ENCODE results near the gene CDKN2D. TPM values are rescaled to one million over a fixed set of nuclear protein-coding genes. Genes with fewer than 3 reads are reported as not detected.

CDKN2D gene
- total and polyA plus RNA-seq, 4 donors, result 11.8 to 23.0 (median 18.5) TPM

DNA sequence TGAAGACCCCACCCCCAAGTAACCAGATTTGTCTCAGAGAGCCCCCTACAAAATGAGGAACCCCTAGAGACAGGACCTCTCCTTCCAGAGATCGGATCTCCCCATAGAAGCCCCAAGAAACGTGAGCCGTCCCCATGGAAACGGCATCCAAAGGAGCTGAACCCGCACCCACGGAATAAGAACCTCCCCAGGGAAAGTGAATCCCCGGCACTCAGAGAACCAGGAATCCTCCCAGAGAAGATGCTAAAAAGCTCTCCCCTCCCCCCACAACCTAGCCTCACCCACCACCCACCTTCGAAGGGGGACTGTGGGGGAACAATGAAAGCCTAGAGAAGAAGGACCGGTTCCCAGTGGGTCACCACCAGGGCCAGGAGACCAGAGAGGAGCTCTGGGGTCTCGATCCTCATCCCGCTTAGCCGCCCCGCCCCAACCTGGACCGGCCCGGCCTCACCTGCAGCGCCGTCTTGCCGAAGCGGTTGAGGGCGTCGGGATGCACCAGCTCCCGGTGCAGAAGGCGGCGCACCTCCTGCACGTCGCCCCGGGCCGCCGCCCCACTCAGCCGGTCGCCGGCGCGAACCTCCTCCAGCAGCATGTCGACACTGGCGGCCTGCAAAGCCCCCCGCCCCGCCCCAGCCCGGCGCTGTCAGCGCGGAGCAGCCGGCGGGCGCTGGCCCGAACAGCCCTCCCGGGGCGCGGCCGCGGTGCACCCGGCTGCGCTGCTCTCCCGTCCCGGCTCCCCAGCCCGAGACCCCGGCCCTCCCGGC is 535 bp downstream of the CDKN2D start:
- no peak for DNase-seq

DNA sequence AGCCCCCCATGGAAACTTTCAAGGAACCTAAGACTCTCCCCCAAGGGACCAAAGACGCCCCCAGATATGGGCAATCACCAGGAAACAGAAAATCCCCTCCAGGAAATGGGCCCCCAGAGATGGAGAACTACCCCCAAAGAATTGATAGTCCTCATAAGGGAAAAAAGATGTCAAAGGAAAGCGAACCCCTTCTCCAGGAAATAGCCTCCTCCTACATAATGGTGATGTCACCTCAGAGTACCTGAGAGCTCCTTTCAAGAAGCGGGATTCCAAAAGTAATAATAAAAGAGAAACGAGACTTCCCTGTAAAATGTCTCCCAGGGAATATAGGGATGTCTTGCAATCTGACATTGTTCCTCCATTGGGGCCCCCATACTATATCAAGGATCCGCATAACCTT is 1.1 kb downstream of the CDKN2D start:
- Histone ChIP-seq H3K9me3 (ENCODE audit: control insufficient read depth, low read length) (no peaks in the 10 kb centered on the region), H3K36me3 (ENCODE audit: control insufficient read depth in 1 of 2, insufficient read depth in 2 of 2, low read length in 1 of 2) (no peaks in the 10 kb centered on the region), H3K27ac (ENCODE audit: low read depth in 1 of 2, low read length in 2 of 2) (no peak overlapping the region), H3K4me1 (ENCODE audit: control insufficient read depth in 1 of 2, insufficient read depth in 2 of 2, low read length in 2 of 2) (no peaks in the 10 kb centered on the region), H3K27me3 (ENCODE audit: control insufficient read depth in 1 of 2, insufficient read depth in 2 of 2, low read length in 1 of 2) (no peaks in the 10 kb centered on the region), H3K4me3 (ENCODE audit: low read length in 2 of 2) (no peak overlapping the region)
- ATAC-seq (ENCODE audit: low FRiP score), result no peak
- DNase-seq, result no peak
- 55 to 62% methylated on average over 5 of the region's 5 CpGs for WGBS, 2 donors
- intact Hi-C loops (cut with DNase I), result loop anchor here in 1 of 2 donors (5.0 kb wide), 2 partner anchors 65 to 90 kb away; partner anchors contain the start of gene KEAP1

More for the DNA sequence above, 535 bp downstream of the CDKN2D start:
- H3K9me3 ChIP-seq (ENCODE audit: control insufficient read depth, low read length), result no peaks in the 10 kb centered on the region
- peak overlapping the region; percentile 75 to 88 for H3K4me3 ChIP-seq (ENCODE audit: low read length in 2 of 2)
- H3K27me3 ChIP-seq (ENCODE audit: control insufficient read depth in 1 of 2, insufficient read depth in 2 of 2, low read length in 1 of 2), result no peaks in the 10 kb centered on the region
- ATAC-seq (ENCODE audit: low FRiP score), result no peak
- WGBS, 2 donors, result 1 to 2% methylated on average over 54 to 58 of the region's 58 CpGs
- no peaks in the 10 kb centered on the region for H3K4me1 ChIP-seq (ENCODE audit: control insufficient read depth in 1 of 2, insufficient read depth in 2 of 2, low read length in 2 of 2)
- intact Hi-C loops (cut with DNase I), result loop anchor here in 1 of 2 donors (5.0 kb wide), 2 partner anchors 66 to 91 kb away; partner anchors contain the start of gene KEAP1
- peak overlapping the region in 1 of 2 donors; percentile 38 for H3K27ac ChIP-seq (ENCODE audit: low read depth in 1 of 2, low read length in 2 of 2)
- no peaks in the 10 kb centered on the region for H3K36me3 ChIP-seq (ENCODE audit: control insufficient read depth in 1 of 2, insufficient read depth in 2 of 2, low read length in 1 of 2)

GRCh38 chr19:10566658-10567410 is 1.9 kb downstream of the CDKN2D start:
- ATAC-seq (ENCODE audit: low FRiP score) (no peak), DNase-seq (peak in 1 of 2 donors; percentile 64)
- intact Hi-C loops (cut with DNase I), result loop anchor here in 1 of 2 donors (5.0 kb wide), 2 partner anchors 65 to 90 kb away; partner anchors contain the start of gene KEAP1
- H3K36me3 ChIP-seq (ENCODE audit: control insufficient read depth in 1 of 2, insufficient read depth in 2 of 2, low read length in 1 of 2), result no peaks in the 10 kb centered on the region
- 62 to 63% methylated on average over 19 of the region's 19 CpGs for WGBS, 2 donors
- no peaks in the 10 kb centered on the region for H3K27me3 ChIP-seq (ENCODE audit: control insufficient read depth in 1 of 2, insufficient read depth in 2 of 2, low read length in 1 of 2)
- H3K4me1 ChIP-seq (ENCODE audit: control insufficient read depth in 1 of 2, insufficient read depth in 2 of 2, low read length in 2 of 2), result no peaks in the 10 kb centered on the region
- H3K27ac ChIP-seq (ENCODE audit: low read depth in 1 of 2, low read length in 2 of 2), result peak overlapping the region in 1 of 2 donors; percentile 41
- H3K4me3 ChIP-seq (ENCODE audit: low read length in 2 of 2), result no peak overlapping the region
- no peaks in the 10 kb centered on the region for H3K9me3 ChIP-seq (ENCODE audit: control insufficient read depth, low read length)

DNA sequence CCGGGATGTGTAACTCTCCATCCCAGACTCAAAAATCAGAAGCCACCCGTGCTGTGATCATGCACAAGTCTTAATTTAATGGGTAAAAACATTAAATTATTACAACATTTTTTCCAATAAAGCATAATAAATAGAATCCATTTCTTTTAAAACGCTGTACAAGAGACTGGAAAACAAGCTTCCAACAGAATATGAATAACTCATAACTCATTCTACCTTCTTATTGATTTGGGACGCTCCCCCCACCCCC is 2.4 kb downstream of the CDKN2D start:
- no peak for ATAC-seq (ENCODE audit: low FRiP score)
- 3 to 6% methylated on average over 4 of the region's 4 CpGs for WGBS, 2 donors

DNA sequence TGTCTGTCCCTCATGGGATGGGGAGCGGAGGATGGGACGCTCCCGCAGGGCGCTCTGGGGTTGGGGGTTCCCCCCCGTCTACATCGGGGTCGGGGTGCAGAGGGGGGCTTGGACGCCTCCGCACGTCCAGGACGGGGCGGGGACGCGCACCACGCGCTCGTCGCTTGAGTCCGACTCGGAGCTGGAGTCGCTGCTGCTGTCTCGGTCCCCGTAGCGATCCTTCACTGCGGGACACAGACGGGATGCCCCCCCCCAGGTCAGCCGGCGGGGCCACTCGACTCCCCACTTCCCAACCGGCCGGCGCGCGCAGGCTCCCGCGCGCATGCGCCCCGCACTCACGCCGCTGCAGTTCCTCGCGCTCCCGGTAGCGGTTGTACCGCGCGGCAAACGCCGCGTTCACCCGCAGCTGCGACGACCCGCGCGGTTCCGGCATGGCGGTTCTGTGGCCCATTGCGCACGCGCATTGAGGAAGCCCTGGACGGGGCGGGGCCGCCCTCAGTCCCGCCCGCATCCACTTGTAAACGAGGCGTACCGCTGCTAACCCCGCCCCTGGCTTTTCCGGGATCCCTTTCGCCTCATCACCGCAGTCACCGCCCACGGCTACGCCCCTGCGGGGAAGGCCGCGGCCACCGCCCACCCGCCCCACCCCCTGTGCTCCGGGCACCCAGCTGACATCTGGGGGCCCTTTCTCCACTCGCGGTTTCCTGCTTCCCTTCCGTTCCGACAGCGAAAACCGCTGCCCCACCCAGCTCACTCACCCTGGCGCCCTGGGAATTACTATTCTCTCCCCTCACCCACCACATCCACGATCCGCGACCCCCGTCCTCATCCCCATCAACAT is 3.0 kb downstream of the CDKN2D start, which contains the start of gene KRI1:
KRI1 (minus strand) TSS at position 444 of the 841 bp plus-strand sequence; CDS start at position 433, 11 bp downstream.
- Histone ChIP-seq H3K36me3 (ENCODE audit: control insufficient read depth in 1 of 2, insufficient read depth in 2 of 2, low read length in 1 of 2) (no peaks in the 10 kb centered on the region), H3K4me3 (ENCODE audit: low read length in 2 of 2) (peak within 1 kb of the TSS; percentile 51 to 59), H3K27me3 (ENCODE audit: control insufficient read depth in 1 of 2, insufficient read depth in 2 of 2, low read length in 1 of 2) (no peaks in the 10 kb centered on the region), H3K9me3 (ENCODE audit: control insufficient read depth, low read length) (no peaks in the 10 kb centered on the region), H3K27ac (ENCODE audit: low read depth in 1 of 2, low read length in 2 of 2) (peak within 1 kb of the TSS in 1 of 2 donors; percentile 54), H3K4me1 (ENCODE audit: control insufficient read depth in 1 of 2, insufficient read depth in 2 of 2, low read length in 2 of 2) (no peaks in the 10 kb centered on the region)
- 0% methylated on average over 84 to 94 of the region's 94 CpGs for WGBS, 2 donors
- ATAC-seq (ENCODE audit: low FRiP score), result peak; percentile 91
- intact Hi-C loops (cut with DNase I), result loop anchor here in 1 of 2 donors (5.0 kb wide), 2 partner anchors 63 to 88 kb away; partner anchors contain the start of gene KEAP1
- peak; percentile 99 to 100 for DNase-seq

More for the DNA sequence above, 2.4 kb downstream of the CDKN2D start:
- intact Hi-C loops (cut with DNase I), result loop anchor here in 1 of 2 donors (5.0 kb wide), 2 partner anchors 64 to 89 kb away; partner anchors contain the start of gene KEAP1
- DNase-seq, result no peak
- no peaks in the 10 kb centered on the region for H3K4me1 ChIP-seq (ENCODE audit: control insufficient read depth in 1 of 2, insufficient read depth in 2 of 2, low read length in 2 of 2)
- no peaks in the 10 kb centered on the region for H3K36me3 ChIP-seq (ENCODE audit: control insufficient read depth in 1 of 2, insufficient read depth in 2 of 2, low read length in 1 of 2)
- peak overlapping the region in 1 of 2 donors; percentile 54 for H3K27ac ChIP-seq (ENCODE audit: low read depth in 1 of 2, low read length in 2 of 2)
- no peaks in the 10 kb centered on the region for H3K9me3 ChIP-seq (ENCODE audit: control insufficient read depth, low read length)
- no peaks in the 10 kb centered on the region for H3K27me3 ChIP-seq (ENCODE audit: control insufficient read depth in 1 of 2, insufficient read depth in 2 of 2, low read length in 1 of 2)
- H3K4me3 ChIP-seq (ENCODE audit: low read length in 2 of 2), result no peak overlapping the region

DNA sequence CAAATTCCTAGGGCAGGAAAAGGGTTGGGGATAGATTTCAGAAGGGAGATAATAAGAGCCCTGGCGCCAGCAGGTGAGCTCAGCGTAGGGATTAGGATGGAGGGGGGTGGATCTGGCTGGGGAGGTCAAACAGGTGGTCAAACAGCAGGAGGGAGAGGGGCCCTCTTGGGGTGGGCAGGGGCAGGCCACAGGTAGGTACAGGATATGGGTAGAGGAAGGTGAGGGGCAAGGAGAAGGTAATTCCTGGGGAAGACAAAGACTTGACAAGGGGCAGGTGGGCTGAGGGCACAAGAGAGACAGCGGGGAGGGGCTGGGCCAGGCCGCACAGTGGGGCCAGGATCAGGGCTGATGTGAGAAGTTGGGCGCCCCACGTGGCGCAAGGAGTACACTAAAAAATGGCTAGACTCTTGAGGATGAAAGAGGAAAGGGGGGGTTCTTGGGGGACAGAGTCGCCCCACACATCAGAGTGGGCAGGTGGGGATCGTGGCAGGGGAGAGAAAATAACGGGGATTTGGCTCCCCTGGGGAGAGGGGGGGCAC is 3.7 kb downstream of the CDKN2D start:
- WGBS, 2 donors, result 26 to 27% methylated on average over 9 to 10 of the region's 10 CpGs
- ATAC-seq (ENCODE audit: low FRiP score) (no peak), DNase-seq (no peak)
- intact Hi-C loops (cut with DNase I), result loop anchor here in 1 of 2 donors (5.0 kb wide), 2 partner anchors 63 to 88 kb away; partner anchors contain the start of gene KEAP1
- Histone ChIP-seq H3K27ac (ENCODE audit: low read depth in 1 of 2, low read length in 2 of 2) (peak overlapping the region in 1 of 2 donors; percentile 38), H3K9me3 (ENCODE audit: control insufficient read depth, low read length) (no peaks in the 10 kb centered on the region), H3K4me3 (ENCODE audit: low read length in 2 of 2) (peak overlapping the region; percentile 51 to 59), H3K36me3 (ENCODE audit: control insufficient read depth in 1 of 2, insufficient read depth in 2 of 2, low read length in 1 of 2) (no peaks in the 10 kb centered on the region), H3K4me1 (ENCODE audit: control insufficient read depth in 1 of 2, insufficient read depth in 2 of 2, low read length in 2 of 2) (no peaks in the 10 kb centered on the region), H3K27me3 (ENCODE audit: control insufficient read depth in 1 of 2, insufficient read depth in 2 of 2, low read length in 1 of 2) (no peaks in the 10 kb centered on the region)

- Histone ChIP-seq H3K9me3 (ENCODE audit: control insufficient read depth, low read length) (no peaks in the 10 kb centered on the region), H3K27ac (ENCODE audit: low read depth in 1 of 2, low read length in 2 of 2) (no peak overlapping the region), H3K4me3 (ENCODE audit: low read length in 2 of 2) (no peak overlapping the region), H3K36me3 (ENCODE audit: control insufficient read depth in 1 of 2, insufficient read depth in 2 of 2, low read length in 1 of 2) (no peaks in the 10 kb centered on the region), H3K4me1 (ENCODE audit: control insufficient read depth in 1 of 2, insufficient read depth in 2 of 2, low read length in 2 of 2) (no peaks in the 10 kb centered on the region), H3K27me3 (ENCODE audit: control insufficient read depth in 1 of 2, insufficient read depth in 2 of 2, low read length in 1 of 2) (no peaks in the 10 kb centered on the region)
- ATAC-seq (ENCODE audit: low FRiP score) (no peak), DNase-seq (no peak)
- 83 to 89% methylated on average over 5 of the region's 5 CpGs for WGBS, 2 donors
- intact Hi-C loops (cut with DNase I), result no loop called here
These were observed 6.2 kb downstream of the CDKN2D start for GRCh38 chr19:10562609-10563008.

- 89 to 92% methylated on average over 7 of the region's 7 CpGs for WGBS, 2 donors
- intact Hi-C loops (cut with DNase I), result no loop called here
- no peaks in the 10 kb centered on the region for H3K27me3 ChIP-seq (ENCODE audit: control insufficient read depth in 1 of 2, insufficient read depth in 2 of 2, low read length in 1 of 2)
- H3K36me3 ChIP-seq (ENCODE audit: control insufficient read depth in 1 of 2, insufficient read depth in 2 of 2, low read length in 1 of 2), result no peaks in the 10 kb centered on the region
- no peak for DNase-seq
- no peaks in the 10 kb centered on the region for H3K9me3 ChIP-seq (ENCODE audit: control insufficient read depth, low read length)
- H3K4me1 ChIP-seq (ENCODE audit: control insufficient read depth in 1 of 2, insufficient read depth in 2 of 2, low read length in 2 of 2), result no peaks in the 10 kb centered on the region
- H3K27ac ChIP-seq (ENCODE audit: low read depth in 1 of 2, low read length in 2 of 2), result no peak overlapping the region
- no peak overlapping the region for H3K4me3 ChIP-seq (ENCODE audit: low read length in 2 of 2)
- ATAC-seq (ENCODE audit: low FRiP score), result no peak
These were observed 8.6 kb downstream of the CDKN2D start for GRCh38 chr19:10560154-10560553.
